ENCODE data around the gene ASXL3.

ASXL3 gene

DNA sequence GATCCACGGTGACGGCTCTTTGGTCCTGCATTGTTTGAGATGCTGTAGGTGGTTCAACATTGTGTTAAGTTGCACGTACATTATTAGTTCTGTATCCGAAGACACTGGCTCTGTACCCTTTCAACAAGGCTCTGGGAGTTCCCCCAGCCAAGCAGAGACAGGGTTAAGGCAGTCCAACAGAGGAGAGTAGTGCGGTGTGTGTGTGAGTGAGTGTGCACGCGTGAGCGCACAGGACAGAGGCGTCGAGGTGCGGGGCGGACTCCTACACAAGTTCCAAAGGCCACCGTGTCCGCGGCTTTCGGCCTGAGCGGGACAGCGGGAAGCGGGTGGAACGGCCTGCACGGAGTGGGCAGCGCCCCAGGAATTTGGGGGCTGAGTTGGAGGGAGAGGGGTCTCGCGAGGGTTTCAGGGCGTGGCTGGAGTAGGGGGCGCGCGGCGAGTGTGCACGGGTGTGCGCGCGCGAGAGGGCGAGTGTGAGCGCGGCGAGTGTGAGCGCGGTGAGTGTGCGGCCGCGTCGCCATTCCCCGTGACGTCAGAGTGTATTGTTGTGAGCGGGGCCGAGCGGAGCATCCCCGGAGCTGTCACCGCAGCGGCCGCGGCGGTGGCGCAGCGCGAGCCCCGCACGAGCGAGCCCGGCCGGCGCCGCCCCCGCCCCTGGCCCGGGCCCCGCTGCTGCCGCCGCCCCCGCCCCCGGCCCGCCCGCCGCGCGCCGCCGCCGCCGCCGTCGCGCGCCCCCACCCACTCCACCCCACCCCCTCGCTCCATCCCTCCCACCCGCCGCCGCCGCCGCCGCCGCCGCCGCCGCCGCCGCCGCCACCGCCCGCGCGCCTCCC, at the start of gene ASXL3:
TSS of gene ASXL3 (plus strand) at position 535 of the 833 bp plus-strand sequence. CDS start 413 bp downstream, outside the sequence.
- DNase-seq, result no peak

DNA sequence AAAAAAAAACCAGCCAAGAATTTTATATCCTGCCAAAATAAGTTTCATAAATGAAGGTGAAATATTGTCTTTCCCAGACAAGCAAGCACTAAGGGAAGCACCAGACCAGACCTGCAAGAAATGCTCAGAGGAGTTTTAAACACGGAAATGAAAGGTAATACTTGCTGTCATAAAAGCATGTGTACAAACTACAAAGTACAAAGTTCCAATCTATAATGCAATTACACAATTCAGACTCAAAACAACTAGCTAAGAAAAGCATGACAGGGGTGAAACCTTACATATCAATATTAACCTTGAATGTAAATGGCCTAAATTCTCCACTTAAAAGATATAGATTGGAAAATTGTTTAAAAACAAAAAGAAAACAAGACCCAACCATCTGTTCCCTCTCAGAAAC, 45.0 kb upstream of the ASXL3 start:
- no peak for DNase-seq

DNA sequence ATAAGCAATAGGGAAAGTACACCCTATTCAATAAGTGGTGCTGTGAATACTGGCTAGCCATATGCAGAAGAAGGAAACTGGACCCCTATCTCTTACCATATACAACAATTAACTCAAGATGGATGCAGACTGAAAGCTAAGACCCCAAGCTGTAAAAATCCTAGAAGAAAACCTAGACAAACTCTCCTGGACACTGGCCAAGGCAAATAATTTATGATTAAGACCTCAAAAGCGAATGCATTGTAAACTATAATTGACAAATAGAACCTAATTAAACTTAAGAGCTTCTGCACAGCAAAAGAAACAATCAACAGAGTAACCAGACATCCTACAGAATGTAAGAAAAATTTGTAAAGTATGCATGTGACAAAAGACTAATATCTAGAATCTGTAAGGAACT, 41.1 kb upstream of the ASXL3 start:
- no peak for DNase-seq

DNA sequence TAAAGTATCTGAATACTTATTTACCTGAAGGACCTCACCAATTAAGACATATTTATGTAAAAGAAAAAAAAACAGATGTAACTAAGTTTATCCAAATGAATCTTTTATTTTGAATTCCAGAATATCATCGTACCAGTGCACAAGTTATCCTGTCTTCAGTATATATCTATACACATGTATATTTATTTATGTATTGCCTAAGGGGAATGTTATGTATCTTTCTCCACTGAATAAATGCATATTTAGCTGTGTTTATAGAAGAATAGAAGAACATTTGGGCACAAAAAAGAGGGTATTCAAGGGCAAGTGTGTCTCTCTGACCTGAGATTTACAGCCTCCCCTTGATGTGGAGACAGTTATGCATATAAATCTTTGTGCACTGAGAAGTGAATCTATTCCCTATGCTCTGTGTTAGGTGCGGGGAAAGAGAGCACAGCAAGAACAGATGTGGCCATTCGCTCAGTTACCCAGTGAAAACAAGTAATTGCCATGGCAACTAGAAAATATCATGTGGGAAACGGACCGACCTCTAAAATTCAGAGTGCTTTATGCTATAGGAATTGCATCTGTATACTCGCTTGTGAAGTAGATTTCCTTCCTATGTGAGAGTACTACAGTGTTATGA, 39.5 kb upstream of the ASXL3 start:
- no peak for DNase-seq

DNA sequence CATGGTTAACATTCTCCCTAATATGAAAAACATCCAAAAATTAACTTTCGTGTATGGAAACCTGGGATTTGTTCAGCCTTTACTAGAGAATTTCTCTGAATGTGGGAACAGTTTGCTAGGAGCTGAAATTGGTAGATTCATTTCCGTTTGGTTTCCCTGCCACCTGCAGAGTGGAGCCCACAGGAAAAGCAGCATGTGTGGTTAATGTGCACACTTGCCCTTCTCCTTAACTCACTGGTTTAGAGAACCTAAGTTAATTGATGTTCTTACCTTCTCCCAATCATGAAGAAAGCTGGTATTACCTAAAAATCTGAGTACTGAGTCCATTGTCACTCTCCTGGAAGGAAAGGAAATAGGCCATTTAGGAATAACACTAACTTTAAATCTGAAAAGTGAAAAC, 37.6 kb upstream of the ASXL3 start:
- no peak for DNase-seq

DNA sequence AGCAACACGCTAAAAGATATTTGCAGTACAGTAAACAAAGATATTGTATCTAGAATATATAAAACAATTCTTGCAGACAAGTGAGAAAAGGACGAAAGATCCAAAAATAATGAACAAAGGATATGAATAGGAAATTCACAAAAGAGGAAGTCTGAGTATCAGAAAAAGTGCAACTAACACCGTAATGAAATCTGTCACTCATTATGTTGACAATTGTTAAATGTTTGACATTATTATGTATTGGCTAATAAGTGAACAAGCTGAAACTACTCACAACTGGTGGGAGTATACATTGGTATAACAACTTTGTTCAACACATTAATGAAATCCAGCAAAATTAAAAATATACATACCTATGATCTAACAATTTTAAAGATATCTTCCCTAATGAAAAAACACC, 36.7 kb upstream of the ASXL3 start:
- DNase-seq, result no peak

DNA sequence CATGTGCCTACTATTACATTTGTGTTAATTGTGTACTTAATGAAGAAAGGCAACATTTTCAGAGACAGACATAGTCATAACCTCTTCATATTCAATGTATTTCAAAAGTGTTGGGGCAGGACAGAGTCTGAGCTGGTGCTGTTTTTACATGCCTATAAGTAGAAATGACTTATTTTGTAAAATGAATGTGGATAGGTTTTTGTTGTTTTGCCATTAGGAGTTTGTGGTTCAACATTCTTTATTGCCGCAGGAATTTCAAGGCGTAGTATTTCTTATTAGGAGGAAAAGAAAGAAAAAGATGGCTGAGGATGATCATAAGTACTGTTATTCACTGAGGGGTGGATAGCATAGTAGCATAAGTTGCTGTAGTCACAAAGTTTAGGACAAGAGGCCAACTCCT, 21.2 kb upstream of the ASXL3 start:
- DNase-seq, result no peak

DNA sequence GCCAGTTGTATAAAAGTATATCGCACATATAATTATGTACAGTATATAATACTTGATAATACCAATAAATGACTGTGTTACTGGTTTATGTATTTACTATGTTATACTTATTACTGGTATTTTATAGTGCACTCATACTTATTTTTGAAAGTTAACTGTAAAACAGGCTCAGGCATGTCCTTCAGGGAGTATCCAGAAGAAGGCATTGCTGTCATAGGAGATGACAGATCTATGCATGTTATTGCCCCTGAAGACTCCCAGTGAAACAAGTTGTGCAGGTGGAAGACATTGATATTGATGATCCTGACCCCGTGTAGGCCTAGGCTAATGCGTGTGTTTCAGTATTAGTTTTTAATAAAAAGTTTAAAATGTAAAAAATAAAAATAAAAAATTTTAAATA, 20.3 kb upstream of the ASXL3 start:
- no peak for DNase-seq

DNA sequence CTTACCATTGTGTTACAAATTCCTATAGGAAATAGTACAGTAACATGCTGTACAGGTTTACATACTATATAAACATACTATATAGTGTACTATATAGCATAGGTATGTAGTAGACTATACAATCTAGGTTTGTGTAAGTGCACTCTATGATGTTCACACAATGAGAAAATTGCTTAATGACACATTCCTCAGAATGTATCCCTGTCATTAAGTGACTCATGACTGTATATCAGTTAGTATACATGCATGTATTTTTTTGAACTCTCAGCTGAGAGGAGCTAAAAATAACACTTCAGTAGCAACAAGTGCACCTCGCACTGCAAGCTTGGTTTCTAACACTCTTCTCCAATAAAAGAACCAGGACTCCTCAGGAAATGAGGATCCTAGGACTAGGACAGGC, 19.5 kb upstream of the ASXL3 start:
- DNase-seq, result no peak

DNA sequence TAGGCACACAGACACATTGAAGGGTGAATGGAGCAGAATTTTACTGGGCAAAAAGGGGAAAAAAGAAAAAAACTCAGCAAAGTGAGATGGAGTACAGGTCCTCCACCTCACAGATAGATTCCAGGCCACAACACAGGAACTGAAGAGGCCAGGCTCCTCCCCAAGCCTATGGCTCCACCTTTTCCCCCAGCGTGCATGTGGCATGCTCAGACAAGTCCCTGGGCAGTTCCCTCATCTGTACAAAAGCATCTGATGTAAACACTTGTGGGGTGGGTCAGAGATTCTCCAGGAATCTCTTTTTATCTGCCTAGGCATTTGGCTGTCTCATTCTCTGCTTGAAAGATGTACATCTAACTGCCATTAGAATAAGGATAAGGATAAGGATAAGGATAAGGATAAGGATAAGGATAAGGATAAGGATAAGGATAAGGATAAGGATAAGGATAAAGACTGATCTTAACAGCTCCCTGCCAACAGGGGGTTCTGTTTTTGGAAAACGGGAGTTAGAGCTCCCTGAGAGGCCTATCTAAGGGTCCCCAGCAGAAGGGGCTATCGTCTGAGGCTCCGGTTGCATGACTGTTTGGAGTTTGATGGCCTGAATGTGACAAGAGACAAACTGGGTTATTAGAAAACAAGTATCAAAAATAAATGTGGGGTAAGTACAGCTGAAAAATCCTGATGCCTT, 17.2 kb upstream of the ASXL3 start:
- DNase-seq, result no peak

DNA sequence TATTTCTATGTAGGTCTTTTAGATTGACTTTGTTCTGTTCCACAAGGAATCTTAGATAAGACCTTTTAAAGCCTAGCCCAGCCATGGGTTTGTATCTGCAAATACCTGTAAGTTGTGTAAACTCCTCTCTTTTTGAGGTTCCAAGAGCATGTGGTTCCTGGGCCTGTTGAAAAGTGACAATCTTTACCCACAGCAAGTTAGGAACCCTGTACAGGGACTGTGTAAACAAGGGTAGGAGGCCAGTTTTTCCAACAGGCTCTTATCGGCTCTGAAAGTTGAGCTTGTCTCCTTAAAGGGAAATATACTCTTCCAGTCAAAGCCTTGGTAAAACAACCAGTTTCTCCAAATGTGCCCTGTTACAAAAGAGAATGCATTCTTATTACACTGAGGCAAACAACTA, 15.3 kb upstream of the ASXL3 start:
- no peak for DNase-seq

DNA sequence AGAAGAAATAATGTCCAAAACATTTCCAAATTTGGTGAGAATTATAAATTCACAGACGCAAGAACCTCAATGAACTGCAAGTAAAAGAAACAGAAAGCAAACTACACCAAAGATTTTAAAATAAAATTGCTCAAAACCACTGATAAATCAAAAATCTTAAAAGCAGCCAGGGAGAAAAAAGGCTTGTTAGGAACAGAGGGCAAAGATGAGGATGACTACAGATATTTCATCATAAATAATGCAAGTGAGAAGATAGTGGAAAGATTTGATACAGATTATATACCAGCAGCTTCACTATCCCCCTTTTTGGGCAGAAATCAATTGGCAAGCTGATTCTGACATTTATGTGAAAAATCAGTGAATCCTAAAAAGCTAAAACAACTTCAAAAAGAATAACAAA, 10.3 kb upstream of the ASXL3 start:
- no peak for DNase-seq

DNA sequence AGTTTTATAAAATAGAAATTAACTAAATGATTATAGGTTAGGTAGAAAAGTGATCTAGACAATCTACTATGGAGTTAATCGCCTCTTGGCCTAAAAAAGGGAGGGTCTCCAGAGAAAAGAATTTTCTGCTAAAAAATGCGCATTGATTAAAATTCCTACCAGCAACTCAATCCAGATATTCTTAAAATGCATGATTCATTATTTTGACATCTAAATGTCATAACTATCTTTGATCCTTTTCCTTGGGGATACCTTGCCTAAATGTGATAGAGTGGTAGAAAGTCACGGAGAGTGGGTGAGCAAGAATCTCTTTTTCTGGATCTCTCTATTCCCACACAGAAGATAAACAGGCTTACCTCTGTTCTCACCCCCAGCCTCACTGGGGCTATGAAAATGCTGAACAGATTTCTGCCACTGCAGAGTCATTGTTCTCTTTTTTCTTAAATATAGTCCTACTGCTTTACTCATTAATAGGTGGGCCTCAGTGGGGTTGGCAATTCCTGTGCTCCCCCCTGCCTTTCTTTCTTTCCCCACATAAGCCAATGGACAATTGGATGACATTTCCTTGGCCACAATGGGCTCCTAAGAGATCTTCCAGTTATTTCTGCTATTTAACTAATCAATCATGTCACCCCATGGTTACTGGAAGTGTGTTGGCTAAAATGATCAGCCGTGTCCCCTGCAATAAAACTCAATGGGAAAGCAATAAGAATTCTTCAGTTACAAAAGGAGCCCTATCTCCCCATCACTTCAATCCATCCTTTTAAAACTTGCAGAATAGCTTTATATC, 5.8 kb upstream of the ASXL3 start:
- DNase-seq, result no peak

DNA sequence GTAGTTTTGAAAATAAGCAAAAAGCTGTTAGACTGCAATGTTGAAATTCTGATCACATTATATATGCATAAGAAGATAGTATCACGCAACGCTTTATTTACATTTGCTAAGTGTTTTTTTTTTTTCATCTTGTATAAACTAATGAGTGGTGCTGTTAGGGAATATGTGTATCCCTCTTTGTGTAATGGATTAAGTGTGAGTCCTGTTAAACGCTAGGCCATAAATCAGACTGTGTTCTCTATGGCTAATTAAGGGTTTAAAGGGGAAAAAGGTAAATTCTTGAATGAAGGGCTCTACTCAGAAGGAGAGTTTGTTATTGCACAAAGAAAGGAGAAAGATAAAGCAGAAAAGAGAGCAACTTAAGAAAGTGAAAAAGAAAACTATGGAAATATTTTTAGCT, 4.8 kb upstream of the ASXL3 start:
- DNase-seq, result no peak

DNA sequence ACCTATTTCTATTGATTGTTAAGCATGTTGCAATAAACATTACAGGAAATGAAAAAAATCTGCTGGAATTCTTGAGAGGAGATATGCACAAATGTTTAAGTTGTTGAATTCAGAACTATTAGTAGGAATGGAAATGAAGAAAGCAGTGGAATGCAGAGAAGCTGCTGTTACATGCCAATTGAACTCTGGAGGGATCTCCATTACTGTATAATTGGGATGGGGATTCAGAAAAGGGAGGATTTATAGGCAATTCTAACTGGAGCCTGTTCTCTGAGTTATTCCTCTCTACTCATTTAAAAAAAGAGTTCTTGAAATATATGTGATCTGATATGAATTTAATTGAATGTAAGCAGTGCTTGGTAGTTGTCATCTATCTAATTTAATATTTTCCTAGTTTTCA, 2.6 kb upstream of the ASXL3 start:
- DNase-seq, result no peak

DNA sequence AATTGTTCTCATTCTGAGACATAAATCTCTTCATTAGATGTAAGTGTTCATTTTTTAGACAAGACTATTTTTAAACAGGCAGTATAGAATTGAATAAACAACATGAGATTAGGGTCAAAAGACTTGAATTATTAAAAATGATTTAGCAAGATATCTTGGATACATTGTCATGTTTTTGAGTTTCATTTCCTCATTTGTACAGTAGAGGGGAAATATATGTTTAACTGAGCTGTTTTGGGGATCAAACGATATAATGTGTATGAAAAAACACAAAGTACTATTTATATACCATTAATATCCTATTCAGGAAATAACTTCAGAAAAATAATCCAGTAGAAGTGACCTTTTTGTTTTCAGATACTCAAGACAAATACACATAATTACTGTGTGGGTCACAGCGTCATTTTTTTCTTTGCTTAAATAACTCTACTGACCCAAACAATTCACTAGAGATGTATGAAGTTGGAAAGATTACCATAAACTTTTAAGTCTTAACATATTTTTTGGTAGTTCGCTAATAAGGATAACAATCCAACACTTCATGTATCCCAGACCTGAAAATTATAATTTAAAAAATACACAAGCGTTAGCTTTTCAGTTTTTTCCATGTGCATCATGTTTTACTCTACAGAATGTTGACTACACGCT, 896 bp upstream of the ASXL3 start:
- DNase-seq, result no peak

DNA sequence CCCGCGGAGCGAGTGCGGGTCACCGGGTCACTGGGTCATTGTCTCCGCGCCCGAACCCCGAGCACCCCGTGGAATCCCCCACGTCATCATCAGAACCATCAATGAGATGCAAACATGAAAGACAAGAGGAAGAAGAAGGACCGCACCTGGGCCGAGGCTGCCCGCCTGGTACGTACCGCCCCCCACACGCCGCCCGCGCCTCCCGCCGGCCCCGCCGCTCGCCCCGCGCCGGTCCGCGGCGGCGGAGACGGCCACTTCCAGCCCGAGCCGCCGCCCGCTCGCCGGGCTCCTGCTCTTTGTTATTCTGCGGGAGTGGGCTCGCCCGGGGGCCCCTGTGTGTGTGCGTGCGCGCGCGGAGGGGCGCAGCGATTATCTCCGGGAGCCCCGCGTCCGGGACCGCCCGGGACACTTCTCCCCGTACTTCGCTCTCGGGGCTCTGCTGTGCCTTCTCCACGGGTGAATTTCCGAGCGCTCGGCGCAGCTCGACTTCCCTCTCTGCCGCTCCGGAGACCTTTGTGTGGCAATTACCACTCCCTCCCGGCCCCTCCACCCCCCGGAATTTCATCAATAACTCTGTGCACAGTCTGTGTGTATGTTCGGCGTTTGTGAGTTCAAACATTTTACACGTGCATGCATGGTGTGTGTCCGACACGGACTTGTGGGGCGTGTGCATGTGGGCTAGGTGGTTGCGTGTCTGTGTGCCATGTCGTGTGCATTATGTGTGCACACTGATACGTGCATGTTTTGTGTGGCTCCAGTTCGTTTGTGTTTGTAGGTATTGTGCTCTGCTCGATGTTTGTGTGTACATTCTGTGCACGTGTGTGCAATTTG, 714 bp downstream of the ASXL3 start:
- no peak for DNase-seq

DNA sequence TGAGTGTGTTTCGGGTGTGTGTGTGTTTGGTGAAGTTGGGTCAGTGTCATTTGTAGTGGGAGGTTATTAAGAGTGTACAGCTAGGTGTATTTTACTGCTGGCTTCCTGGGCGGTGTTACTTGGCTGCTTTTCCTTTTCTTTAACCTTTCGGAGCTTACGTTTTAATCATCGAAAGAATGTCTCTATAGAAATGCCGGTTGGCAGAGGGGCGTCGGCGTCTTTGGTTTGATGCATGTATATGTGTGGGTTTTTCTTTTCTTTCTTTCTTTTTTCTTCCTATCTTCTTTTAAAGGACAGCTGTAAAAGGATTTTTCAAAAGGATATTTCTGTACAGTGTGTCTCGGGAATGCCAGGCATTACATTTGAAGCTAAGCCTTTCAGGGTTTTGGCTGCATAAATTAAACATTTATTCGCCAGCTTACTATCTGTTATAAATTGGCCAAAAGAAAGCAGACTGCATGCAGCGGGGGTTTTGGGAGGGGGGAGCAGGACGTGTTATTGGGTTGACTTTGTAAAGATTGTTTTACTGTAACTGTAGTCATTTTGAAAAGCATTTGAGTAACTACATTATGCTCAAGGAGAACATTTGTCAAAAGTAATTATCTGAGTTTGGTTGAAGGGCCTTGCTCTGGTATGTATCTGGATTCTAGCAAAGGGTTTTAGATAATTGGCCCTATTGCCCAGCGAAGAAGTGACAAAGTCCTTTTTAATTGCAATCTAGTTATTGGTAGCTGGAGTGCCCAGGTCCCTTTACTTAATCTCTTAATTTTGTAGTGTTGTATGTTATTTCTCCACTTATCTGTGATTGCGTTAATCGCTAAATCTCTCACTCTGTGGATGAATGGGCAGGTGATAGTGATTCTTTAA, 1.6 kb downstream of the ASXL3 start:
- DNase-seq, result no peak

DNA sequence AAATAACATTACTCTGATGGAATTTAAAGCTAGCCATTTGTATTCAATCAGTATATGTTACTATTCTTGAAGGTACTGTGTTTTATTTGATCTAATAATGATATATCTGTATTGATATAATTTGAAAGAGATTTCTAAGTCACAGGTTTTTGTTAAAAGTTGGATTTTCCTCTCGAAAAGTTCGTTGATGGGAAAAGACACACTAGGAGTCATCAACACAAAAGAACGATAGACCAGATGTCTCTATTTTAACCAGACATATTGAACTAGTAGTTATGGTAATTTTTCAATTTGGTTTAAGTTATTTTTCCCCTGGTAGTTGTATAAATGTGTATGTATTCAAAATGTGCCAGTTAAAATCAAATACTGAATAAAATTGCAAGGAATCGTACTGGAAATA, 2.5 kb downstream of the ASXL3 start:
- no peak for DNase-seq

DNA sequence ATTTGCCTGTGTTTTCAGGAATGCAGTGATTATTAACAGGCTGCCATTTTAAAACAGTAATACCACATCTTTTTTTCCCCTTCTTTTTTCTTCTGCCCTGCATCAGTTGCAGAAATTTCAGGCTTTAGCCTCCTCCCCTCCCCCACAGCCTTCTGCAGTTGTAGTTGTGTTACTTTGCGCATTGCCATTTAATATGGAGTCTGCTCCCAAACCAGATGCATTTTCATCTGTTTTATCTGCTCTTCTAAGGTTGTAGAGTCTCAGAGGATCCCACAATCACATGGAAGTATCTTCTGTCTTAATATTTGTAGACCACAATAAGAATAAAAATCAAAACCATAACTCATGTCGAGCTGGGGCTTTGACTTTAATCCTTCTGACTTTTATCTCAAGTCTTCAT, 3.8 kb downstream of the ASXL3 start:
- no peak for DNase-seq

DNA sequence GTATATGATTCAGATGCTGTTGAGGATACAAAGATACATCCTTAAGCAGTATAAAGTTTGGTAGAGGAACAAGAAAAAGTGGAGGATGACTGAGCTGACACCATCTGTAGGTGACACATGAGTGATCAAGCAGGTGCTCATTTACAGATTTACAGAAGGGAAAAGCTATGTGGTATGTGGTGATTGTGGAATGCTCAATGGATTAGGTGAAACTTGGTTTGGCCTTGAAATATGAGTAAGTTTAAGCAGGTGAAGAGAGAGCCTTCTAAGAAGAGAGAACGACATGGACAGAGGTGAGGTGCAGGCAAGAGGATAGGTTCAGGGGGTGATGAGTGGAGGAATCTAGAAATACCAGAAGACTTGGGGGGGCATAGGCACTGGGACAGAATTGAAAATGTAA, 5.9 kb downstream of the ASXL3 start:
- DNase-seq, result no peak
